Parathyroid adenoma (tissue), 2 donors: Measurements from ENCODE around the gene PCDH9.

ENCODE experiments used
- H2AFZ ChIP-seq: fragments of 300-600 bp; sonication (generic); one replicate; pipeline ENCODE4 v1.7.0; 2017; ENCODE audit warnings: antibody characterized with exemption, mild to moderate bottlenecking
- H3K27ac ChIP-seq: fragments of 300-600 bp; sonication (generic); one replicate; pipeline ENCODE4 v1.7.0; 2017
- H3K27me3 ChIP-seq: fragments of 300-600 bp; sonication (generic); one replicate; pipeline ENCODE4 v1.7.0; 2017; ENCODE audit warnings: low read length; ENCODE audit not compliant: control insufficient read depth, insufficient read depth
- H3K36me3 ChIP-seq: fragments of 300-600 bp; sonication (generic); one replicate; pipeline ENCODE4 v1.7.0; 2017; ENCODE audit warnings: low read length; ENCODE audit not compliant: control insufficient read depth, insufficient read depth
- H3K4me1 ChIP-seq: fragments of 300-600 bp; sonication (generic); one replicate; pipeline ENCODE4 v1.7.0; 2017; ENCODE audit warnings: control low read depth
- H3K4me2 ChIP-seq: fragments of 300-600 bp; sonication (generic); one replicate; pipeline ENCODE4 v1.7.0; 2017; ENCODE audit warnings: low read length
- H3K4me3 ChIP-seq: fragments of 300-600 bp; sonication (generic); one replicate; pipeline ENCODE4 v1.7.0; 2017; ENCODE audit warnings: low read depth, low read length
- H3K79me2 ChIP-seq: fragments of 300-600 bp; sonication (generic); one replicate; pipeline ENCODE4 v1.7.0; 2017; ENCODE audit warnings: control low read depth
- H3K9ac ChIP-seq: fragments of 300-600 bp; sonication (generic); one replicate; pipeline ENCODE4 v1.7.0; 2017; ENCODE audit warnings: mild to moderate bottlenecking
- H3K9me3 ChIP-seq: fragments of 300-600 bp; sonication (generic); one replicate; pipeline ENCODE4 v1.7.0; 2017; ENCODE audit warnings: low read length; ENCODE audit not compliant: control insufficient read depth
- TF ChIP-seq, protein P1 (sequence below): fragments of 300-600 bp; sonication (generic); IDR thresholded peaks from one replicate; pipeline ENCODE4 v1.7.0; 2017; ENCODE audit warnings: antibody characterized with exemption, mild to moderate bottlenecking
- donor health status: primary hyperparathyroidism.

The PCDH9 gene

DNA sequence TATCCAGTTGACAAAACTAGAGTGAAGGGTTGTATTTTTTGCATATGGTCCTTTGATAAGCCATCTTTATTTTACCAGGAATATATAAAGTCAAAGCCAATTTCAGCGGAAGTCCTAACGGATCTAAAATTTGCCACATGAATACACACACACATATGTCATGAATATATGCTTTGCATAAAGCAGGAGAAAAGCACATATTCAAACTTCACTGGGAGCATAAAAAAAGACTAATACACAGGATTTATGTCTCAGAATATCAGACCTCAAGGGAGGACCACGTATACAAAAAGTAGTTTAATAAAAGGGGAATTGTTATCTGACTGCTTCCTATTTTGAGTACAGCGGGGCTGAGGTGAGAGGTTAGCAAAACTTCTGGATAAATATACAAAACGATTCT is 308.7 kb downstream of the PCDH9 start:
- Histone ChIP-seq H3K79me2 (no peaks in the 10 kb centered on the region), H2AFZ (no peak overlapping the region)

DNA sequence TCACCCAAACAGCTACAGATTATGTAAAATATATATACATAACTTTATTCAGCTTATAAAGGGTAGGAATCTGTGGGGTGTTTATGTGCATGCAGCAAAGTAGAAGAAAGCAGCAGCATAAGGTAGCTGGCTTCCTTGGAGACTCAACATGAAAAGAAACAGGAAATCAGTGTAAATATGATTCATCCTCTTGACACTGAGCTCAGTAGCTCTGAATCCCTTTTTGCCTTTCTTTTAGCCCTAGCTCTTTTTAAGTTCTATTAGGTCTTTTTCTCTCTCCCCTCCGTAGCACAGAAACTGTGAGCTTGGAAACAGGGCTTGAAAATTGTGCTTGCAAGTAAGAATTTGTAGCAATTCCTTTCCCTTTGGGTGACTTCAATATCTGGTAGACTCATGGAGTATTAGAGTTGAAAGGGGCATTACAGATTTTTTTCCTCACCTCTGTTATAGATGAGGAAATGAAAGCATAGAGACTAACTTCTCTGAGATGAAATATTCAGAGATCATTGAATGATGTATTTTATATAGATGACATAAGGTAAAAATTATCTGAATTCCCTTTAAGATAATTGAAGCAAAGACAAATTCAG is 314.4 kb downstream of the PCDH9 start:
- H3K4me2 ChIP-seq: no peak overlapping the region
- no peaks in the 10 kb centered on the region for H3K4me1 ChIP-seq
- H2AFZ ChIP-seq: no peak overlapping the region
- H3K9ac ChIP-seq: no peak overlapping the region
- no peaks in the 10 kb centered on the region for H3K36me3 ChIP-seq
- no peaks in the 10 kb centered on the region for H3K79me2 ChIP-seq
- no peaks in the 10 kb centered on the region for H3K9me3 ChIP-seq
- no peak overlapping the region for H3K4me3 ChIP-seq
- no peak overlapping the region for H3K27ac ChIP-seq
- TF ChIP-seq, protein P1, sequence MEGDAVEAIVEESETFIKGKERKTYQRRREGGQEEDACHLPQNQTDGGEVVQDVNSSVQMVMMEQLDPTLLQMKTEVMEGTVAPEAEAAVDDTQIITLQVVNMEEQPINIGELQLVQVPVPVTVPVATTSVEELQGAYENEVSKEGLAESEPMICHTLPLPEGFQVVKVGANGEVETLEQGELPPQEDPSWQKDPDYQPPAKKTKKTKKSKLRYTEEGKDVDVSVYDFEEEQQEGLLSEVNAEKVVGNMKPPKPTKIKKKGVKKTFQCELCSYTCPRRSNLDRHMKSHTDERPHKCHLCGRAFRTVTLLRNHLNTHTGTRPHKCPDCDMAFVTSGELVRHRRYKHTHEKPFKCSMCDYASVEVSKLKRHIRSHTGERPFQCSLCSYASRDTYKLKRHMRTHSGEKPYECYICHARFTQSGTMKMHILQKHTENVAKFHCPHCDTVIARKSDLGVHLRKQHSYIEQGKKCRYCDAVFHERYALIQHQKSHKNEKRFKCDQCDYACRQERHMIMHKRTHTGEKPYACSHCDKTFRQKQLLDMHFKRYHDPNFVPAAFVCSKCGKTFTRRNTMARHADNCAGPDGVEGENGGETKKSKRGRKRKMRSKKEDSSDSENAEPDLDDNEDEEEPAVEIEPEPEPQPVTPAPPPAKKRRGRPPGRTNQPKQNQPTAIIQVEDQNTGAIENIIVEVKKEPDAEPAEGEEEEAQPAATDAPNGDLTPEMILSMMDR: no peak
- no peaks in the 10 kb centered on the region for H3K27me3 ChIP-seq

More for the DNA sequence above, 308.7 kb downstream of the PCDH9 start:
- no peaks in the 10 kb centered on the region for H3K9me3 ChIP-seq
- no peak overlapping the region for H3K4me2 ChIP-seq
- H3K27me3 ChIP-seq: no peaks in the 10 kb centered on the region
- TF ChIP-seq, protein P1: no peak
- H3K27ac ChIP-seq: no peak overlapping the region
- H3K9ac ChIP-seq: no peak overlapping the region
- H3K4me3 ChIP-seq: no peak overlapping the region
- H3K36me3 ChIP-seq: no peaks in the 10 kb centered on the region
- H3K4me1 ChIP-seq: no peaks in the 10 kb centered on the region

DNA sequence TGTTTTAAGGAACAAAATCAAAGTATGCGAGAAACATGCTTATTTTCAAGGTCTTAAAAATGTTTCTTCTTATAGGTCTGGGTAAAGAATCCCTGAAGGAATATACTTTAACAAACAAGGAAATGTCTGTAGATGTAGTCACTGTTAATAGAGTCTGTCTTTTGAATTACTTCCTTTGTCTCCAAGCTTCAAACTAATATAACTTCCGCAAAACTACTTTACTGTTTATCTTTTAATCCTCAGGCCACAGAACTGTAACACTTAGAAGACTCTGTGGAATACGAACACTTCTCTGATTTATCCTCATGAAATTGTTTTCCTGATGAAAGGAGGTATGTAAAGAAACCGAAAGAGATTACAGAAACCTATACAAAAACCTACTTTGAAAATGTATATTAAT is 316.0 kb downstream of the PCDH9 start:
- no peaks in the 10 kb centered on the region for H3K4me1 ChIP-seq
- H3K36me3 ChIP-seq: no peaks in the 10 kb centered on the region
- TF ChIP-seq, protein P1: no peak
- H3K79me2 ChIP-seq: no peaks in the 10 kb centered on the region
- no peak overlapping the region for H3K4me3 ChIP-seq
- no peak overlapping the region for H3K27ac ChIP-seq
- H3K9ac ChIP-seq: no peak overlapping the region
- H3K9me3 ChIP-seq: no peaks in the 10 kb centered on the region
- no peak overlapping the region for H2AFZ ChIP-seq
- H3K4me2 ChIP-seq: no peak overlapping the region
- H3K27me3 ChIP-seq: no peaks in the 10 kb centered on the region

GRCh38 chr13:66911411-66911939 is 318.7 kb downstream of the PCDH9 start:
- H3K4me3 ChIP-seq: no peak overlapping the region
- H3K9ac ChIP-seq: no peak overlapping the region
- H3K9me3 ChIP-seq: no peaks in the 10 kb centered on the region
- no peaks in the 10 kb centered on the region for H3K79me2 ChIP-seq
- H3K36me3 ChIP-seq: no peaks in the 10 kb centered on the region
- TF ChIP-seq, protein P1: no peak
- no peaks in the 10 kb centered on the region for H3K27me3 ChIP-seq
- H3K27ac ChIP-seq: no peak overlapping the region
- no peak overlapping the region for H2AFZ ChIP-seq
- no peaks in the 10 kb centered on the region for H3K4me1 ChIP-seq
- H3K4me2 ChIP-seq: no peak overlapping the region

GRCh38 chr13:66899955-66900354 is 330.2 kb downstream of the PCDH9 start:
- no peak overlapping the region for H3K4me2 ChIP-seq
- no peaks in the 10 kb centered on the region for H3K9me3 ChIP-seq
- no peak overlapping the region for H3K4me3 ChIP-seq
- H3K36me3 ChIP-seq: no peaks in the 10 kb centered on the region
- H3K79me2 ChIP-seq: no peaks in the 10 kb centered on the region
- H3K27ac ChIP-seq: no peak overlapping the region
- no peaks in the 10 kb centered on the region for H3K27me3 ChIP-seq
- H3K4me1 ChIP-seq: no peaks in the 10 kb centered on the region
- H2AFZ ChIP-seq: no peak overlapping the region
- no peak overlapping the region for H3K9ac ChIP-seq
- TF ChIP-seq, protein P1: no peak
